ENCODE measurements around the gene ERCC6.

GRCh38 chr10:49572594-49573114 is 33.7 kb upstream of the ERCC6 start:
- TF ChIP-seq CTCF (IDR thresholded peaks at IDR 0.05) (no peak), MAX (IDR thresholded peaks at IDR 0.05; ENCODE audit: low read depth) (no peak), TAF1 (IDR thresholded peaks at IDR 0.05; ENCODE audit: borderline replicate concordance, low read depth, low read length) (no peak), EZH2phosphoT487 (IDR thresholded peaks at IDR 0.05; ENCODE audit: borderline replicate concordance, low read depth) (no peak), EP300 (IDR thresholded peaks at IDR 0.05; ENCODE audit: borderline replicate concordance in 1 of 2, low read depth in 1 of 2, low read length in 1 of 2) (no peak), FOXM1 (IDR thresholded peaks at IDR 0.05; ENCODE audit: low read depth) (no peak)

Data from SK-N-SH (cell line).